ENCODE results near the gene ATP6AP1.

GRCh38 chrX:154403858-154404257 is 24.6 kb upstream of the ATP6AP1 start:
- TF ChIP-seq POLR2A (IDR thresholded peaks at IDR 0.05) (no peak), CTCF (IDR thresholded peaks at IDR 0.05) (no peak)

All from heart left ventricle (tissue), 13 donors.